Neural cell (in vitro differentiated cells): ENCODE measurements around the gene TNPO2. TPM values are rescaled to one million over a fixed set of nuclear protein-coding genes. Genes with fewer than 3 reads are reported as not detected.

Source experiments
- polyA plus RNA-seq: library from polyadenylated mRNA; depleted of rRNA; stranded (reverse); fragments of >200 nt; gene quantifications from 2 replicates; pipeline ENCODE4 v1.2.3, GENCODE V29; 2014
- small RNA-seq, 3 experiments: library from RNA; depleted of rRNA; stranded (forward); fragments of <200 nt; gene quantifications; one replicate each; pipeline ENCODE3, GENCODE V24; 2012

TNPO2 gene
- polyA plus RNA-seq, 1 donor from 2014 or later: 98.6 TPM

Small RNAs within 50 kb of the gene (small RNA-seq; reads per million reads assigned to genes)
- gene SNORD41: 14.8 to 74.9 (median 47.1) reads per million in 3 experiments

Other genes starting within 250 kb of the TNPO2 start
- gene ZNF709, start 239.1 kb downstream of the TNPO2 start, polyA plus RNA-seq: 16.1 and 17.4 TPM in 2 replicates
- 7.3 and 7.6 TPM in 2 replicates for gene ZNF564, start 172.4 kb downstream of the TNPO2 start, polyA plus RNA-seq
- 6.1 and 6.7 TPM in 2 replicates for gene ZNF490, start 113.1 kb downstream of the TNPO2 start, polyA plus RNA-seq
- gene ZNF791, start 113.0 kb downstream of the TNPO2 start, polyA plus RNA-seq: 10.2 and 11.0 TPM in 2 replicates
- 11.5 and 23.4 TPM in 2 replicates for gene MAN2B1, start 57.2 kb downstream of the TNPO2 start, polyA plus RNA-seq
- 45.3 and 51.3 TPM in 2 replicates for gene WDR83, start 57.1 kb downstream of the TNPO2 start, polyA plus RNA-seq
- gene DHPS, start 42.1 kb downstream of the TNPO2 start, polyA plus RNA-seq: 227 and 239 TPM in 2 replicates
- gene GNG14, start 35.9 kb downstream of the TNPO2 start, polyA plus RNA-seq: not detected in 2 replicates
- gene FBXW9, start 27.3 kb downstream of the TNPO2 start, polyA plus RNA-seq: 16.2 and 20.9 TPM in 2 replicates
- gene TRIR, start 10.8 kb upstream of the TNPO2 start, polyA plus RNA-seq: 405 and 418 TPM in 2 replicates
- gene GET3, start 13.6 kb upstream of the TNPO2 start, polyA plus RNA-seq: 89.6 and 112 TPM in 2 replicates
- gene BEST2, start 27.9 kb upstream of the TNPO2 start, polyA plus RNA-seq: not detected in 2 replicates
- gene HOOK2, start 51.6 kb upstream of the TNPO2 start, polyA plus RNA-seq: 28.4 and 44.3 TPM in 2 replicates
- 18.7 and 29.4 TPM in 2 replicates for gene JUNB, start 67.6 kb upstream of the TNPO2 start, polyA plus RNA-seq
- gene PRDX2, start 77.9 kb upstream of the TNPO2 start, polyA plus RNA-seq: 832 and 882 TPM in 2 replicates
- not detected in 2 replicates for gene THSD8, start 78.1 kb upstream of the TNPO2 start, polyA plus RNA-seq
- 25.7 and 28.2 TPM in 2 replicates for gene RNASEH2A, start 82.7 kb upstream of the TNPO2 start, polyA plus RNA-seq
- 1.0 TPM in 1 of 2 replicates, not detected in the other for gene RTBDN, start 110.6 kb upstream of the TNPO2 start, polyA plus RNA-seq
- gene MAST1, start 114.6 kb upstream of the TNPO2 start, polyA plus RNA-seq: 65.0 and 105 TPM in 2 replicates
- gene DNASE2, start 157.5 kb upstream of the TNPO2 start, polyA plus RNA-seq: 0.59 TPM in 1 of 2 replicates, not detected in the other
- gene KLF1, start 163.3 kb upstream of the TNPO2 start, polyA plus RNA-seq: not detected in 2 replicates
- gene GCDH, start 167.2 kb upstream of the TNPO2 start, polyA plus RNA-seq: 35.4 and 51.5 TPM in 2 replicates
- gene SYCE2, start 195.4 kb upstream of the TNPO2 start, polyA plus RNA-seq: 1.5 and 1.6 TPM in 2 replicates
- gene FARSA, start 209.8 kb upstream of the TNPO2 start, polyA plus RNA-seq: 47.6 and 55.9 TPM in 2 replicates
- gene CALR, start 214.7 kb upstream of the TNPO2 start, polyA plus RNA-seq: 211 and 242 TPM in 2 replicates
- gene RAD23A, start 221.9 kb upstream of the TNPO2 start, polyA plus RNA-seq: 37.4 and 42.1 TPM in 2 replicates
- 18.6 and 21.3 TPM in 2 replicates for gene GADD45GIP1, start 233.3 kb upstream of the TNPO2 start, polyA plus RNA-seq
- gene DAND5, start 245.6 kb upstream of the TNPO2 start, polyA plus RNA-seq: not detected in 2 replicates